GM12891 (cell line): ENCODE data around the gene CD300LB.

Experiments
- POLR2A ChIP-seq: IDR thresholded peaks from 2 replicates; pipeline ENCODE4 v1.6.1; 2011; ENCODE audit warnings: low read depth, low read length, control low read depth
- POLR2AphosphoS5 ChIP-seq: IDR thresholded peaks from 2 replicates; pipeline ENCODE4 v1.6.1; 2011; ENCODE audit warnings: low read depth, low read length, control low read depth

GRCh38 chr17:74545843-74546230, 14.6 kb upstream of the CD300LB start, which contains the start of gene CD300C:
- TF ChIP-seq POLR2A (no peak), POLR2AphosphoS5 (no peak)
